Activated naive CD4-positive, alpha-beta T cell treated with anti-CD3 and anti-CD28 coated beads for 36 hours (primary cell): ENCODE measurements around the gene SLC6A14. TPM values are rescaled to one million over a fixed set of nuclear protein-coding genes. Genes with fewer than 3 reads are reported as not detected.

ENCODE experiments used
- CTCF ChIA-PET: fragments of 350-600 bp; sonication (Branson Sonifier 250); formaldehyde crosslinking; loops from one replicate; lab custom pipeline; 2021; ENCODE audit warnings: antibody characterized with exemption; lab: Charles Lee
- DNase-seq: peaks from one replicate; pipeline ENCODE4 v3.0.0-alpha.2; 2020
- H3K27ac Mint-ChIP-seq: one replicate; pipeline ENCODE4 v1.8.0; 2021; ENCODE audit warnings: mild to moderate bottlenecking, mixed read lengths
- H3K27me3 Mint-ChIP-seq: one replicate; pipeline ENCODE4 v1.8.0; 2021; ENCODE audit warnings: low read depth, mixed read lengths
- H3K36me3 Mint-ChIP-seq: one replicate; pipeline ENCODE4 v1.8.0; 2021; ENCODE audit warnings: low read depth, mixed read lengths
- H3K4me1 Mint-ChIP-seq: one replicate; pipeline ENCODE4 v1.8.0; 2021; ENCODE audit warnings: low read depth, mixed read lengths
- H3K4me3 Mint-ChIP-seq: one replicate; pipeline ENCODE4 v1.8.0; 2021; ENCODE audit warnings: mild to moderate bottlenecking, moderate library complexity, mixed read lengths
- H3K9me3 Mint-ChIP-seq: one replicate; pipeline ENCODE4 v1.8.0; 2021; ENCODE audit warnings: mixed read lengths
- intact Hi-C: fragments of 100-400 bp; cut with micrococcal nuclease; formaldehyde crosslinking; loops from one replicate; pipeline ENCODE4 v1.15.1; 2023
- total RNA-seq, 2 experiments: library from RNA; stranded (reverse); gene quantifications; one replicate each; pipeline ENCODE4 v1.2.3, GENCODE V29; 2021

SLC6A14 gene
- total RNA-seq, 2 experiments from 2014 or later: not detected

DNA sequence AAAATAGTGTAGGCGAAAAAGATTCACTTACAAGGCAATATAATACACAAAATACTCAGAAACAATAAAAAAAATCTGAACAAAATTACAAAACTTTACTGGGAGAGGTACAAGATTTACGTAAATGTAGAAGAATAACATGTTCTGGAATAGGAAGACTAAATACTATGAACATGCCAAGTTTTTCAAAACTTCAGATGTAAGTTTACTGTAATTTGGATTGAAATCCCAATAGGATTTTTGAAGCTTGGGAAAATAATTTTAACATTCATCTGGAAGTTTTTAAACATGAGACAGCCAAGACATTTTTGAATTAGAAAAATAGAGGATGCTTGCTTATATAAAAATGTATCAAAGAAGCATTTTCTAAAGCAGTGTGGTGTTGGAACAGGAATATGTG, 56.9 kb downstream of the SLC6A14 start:
- Mint-ChIP-seq H3K27ac (no peak overlapping the region), H3K4me3 (no peak overlapping the region), H3K36me3 (no peaks in the 10 kb centered on the region), H3K27me3 (no peaks in the 10 kb centered on the region), H3K4me1 (no peaks in the 10 kb centered on the region), H3K9me3 (no peaks in the 10 kb centered on the region)
- no peak for DNase-seq
- CTCF ChIA-PET: interaction anchor here (0.6 kb wide), 1 partner anchor 1168 kb away, joined by 3 read pairs; no protein-coding TSS in a partner anchor
- intact Hi-C loops: no loop called here

DNA sequence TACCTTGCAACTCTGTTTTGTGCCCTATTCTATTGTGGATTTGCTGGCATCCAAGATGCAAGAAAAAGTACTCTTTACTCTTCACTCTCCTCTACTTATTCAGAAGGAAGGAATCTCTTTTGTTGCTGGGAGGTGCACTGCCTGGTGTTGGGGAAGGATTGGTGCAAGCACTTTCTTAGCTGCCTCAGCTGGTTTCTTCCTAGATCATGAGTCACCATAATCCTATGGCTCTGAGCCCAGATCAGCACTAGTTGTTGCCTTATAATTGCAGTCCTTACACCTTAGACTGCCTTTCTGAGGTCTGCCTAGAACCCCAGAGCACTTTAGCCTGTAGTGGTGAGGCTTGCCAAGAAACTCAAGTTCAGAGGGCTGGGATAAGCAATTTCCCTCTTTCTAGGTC, 63.4 kb downstream of the SLC6A14 start:
- no peak overlapping the region for H3K27ac Mint-ChIP-seq
- no peak for DNase-seq
- H3K36me3 Mint-ChIP-seq: no peaks in the 10 kb centered on the region
- intact Hi-C loops: no loop called here
- H3K27me3 Mint-ChIP-seq: no peaks in the 10 kb centered on the region
- H3K4me1 Mint-ChIP-seq: no peaks in the 10 kb centered on the region
- H3K4me3 Mint-ChIP-seq: no peak overlapping the region
- H3K9me3 Mint-ChIP-seq: peaks cover 1% of the 10 kb centered on the region
- CTCF ChIA-PET: no interaction called here

Other genes starting within 250 kb of the SLC6A14 start
- gene CT83, start 26.4 kb downstream of the SLC6A14 start, total RNA-seq: not detected